GM18499 (cell line): ENCODE measurements around the gene STK33.
"Not testable (repeated sequence)": the region's sequence is repeated elsewhere in the genome, so short reads cannot be mapped to it uniquely, and the experiment has no call there.

Experiments used
- ATAC-seq: cut with Tn5 transposase; IDR thresholded peaks from one replicate; pipeline ENCODE4 v1.9.1; 2021; ENCODE audit warnings: moderate number of reproducible peaks; ENCODE audit not compliant: insufficient read depth, unreplicated experiment

Gene STK33

GRCh38 chr11:8558436-8558835 is 35.6 kb downstream of the STK33 start:
- no peak for ATAC-seq

GRCh38 chr11:8545698-8546366 is 48.2 kb downstream of the STK33 start:
- no peak for ATAC-seq

- ATAC-seq = no peak
Observed at GRCh38 chr11:8544807-8545206, 49.2 kb downstream of the STK33 start.

GRCh38 chr11:8543278-8543677 is 50.8 kb downstream of the STK33 start:
- no peak for ATAC-seq

- no peak for ATAC-seq
Observed at GRCh38 chr11:8541448-8541847, 52.6 kb downstream of the STK33 start.

- no peak for ATAC-seq
Observed at GRCh38 chr11:8533332-8533731, 60.7 kb downstream of the STK33 start.

- peak; percentile 70 for ATAC-seq
Observed at GRCh38 chr11:8532475-8532874, 61.6 kb downstream of the STK33 start.

GRCh38 chr11:8531982-8532381 is 62.0 kb downstream of the STK33 start:
- no peak for ATAC-seq

GRCh38 chr11:8531312-8531711 is 62.7 kb downstream of the STK33 start:
- ATAC-seq = no peak

- ATAC-seq = no peak
Observed at GRCh38 chr11:8527939-8528338, 66.1 kb downstream of the STK33 start.

- no peak for ATAC-seq
Observed at GRCh38 chr11:8523396-8523795, 70.6 kb downstream of the STK33 start.

- ATAC-seq = no peak
Observed at GRCh38 chr11:8512547-8512946, 81.5 kb downstream of the STK33 start.

- no peak for ATAC-seq
Observed at GRCh38 chr11:8503910-8504364, 90.1 kb downstream of the STK33 start.

- ATAC-seq = no peak
Observed at GRCh38 chr11:8501836-8502235, 92.2 kb downstream of the STK33 start.

GRCh38 chr11:8488395-8488794 is 105.6 kb downstream of the STK33 start:
- ATAC-seq = no peak

- ATAC-seq = no peak
Observed at GRCh38 chr11:8487261-8487660, 106.8 kb downstream of the STK33 start.

GRCh38 chr11:8484251-8484650 is 109.8 kb downstream of the STK33 start:
- ATAC-seq = no peak

- no peak for ATAC-seq
Observed at GRCh38 chr11:8480858-8481257, 113.2 kb downstream of the STK33 start.

GRCh38 chr11:8477680-8478079 is 116.3 kb downstream of the STK33 start:
- peak; percentile 78 for ATAC-seq

GRCh38 chr11:8477151-8477550 is 116.9 kb downstream of the STK33 start:
- ATAC-seq = no peak

GRCh38 chr11:8467806-8468205 is 126.2 kb downstream of the STK33 start:
- ATAC-seq = not testable (repeated sequence)

GRCh38 chr11:8467356-8467755 is 126.7 kb downstream of the STK33 start:
- not testable (repeated sequence) for ATAC-seq
